NB4 (cell line): ENCODE results near the gene YBX1.

ENCODE experiments used
- CTCF ChIP-seq: IDR thresholded peaks from one replicate; pipeline ENCODE4 v1.5.1; 2012; ENCODE audit warnings: low read depth, low read length
- MAX ChIP-seq: IDR thresholded peaks from 2 replicates; pipeline ENCODE4 v1.6.1; 2011; ENCODE audit warnings: low read depth, low read length
- POLR2A ChIP-seq: IDR thresholded peaks from 2 replicates; pipeline ENCODE4 v1.6.1; 2011; ENCODE audit warnings: mild to moderate bottlenecking; ENCODE audit not compliant: insufficient read length; ENCODE audit errors: extremely low read depth

- no peak for TF ChIP-seq MAX
- no peak for TF ChIP-seq CTCF
- TF ChIP-seq POLR2A = no peak
These were observed 1.9 kb downstream of the YBX1 start for GRCh38 chr1:42684139-42684538.
